Nephron progenitor cell (in vitro differentiated cells): ENCODE results near the gene ZNF117.
A peak's percentile ranks its signal among the peaks of the same experiment; 100 is the strongest.
"Not testable (repeated sequence)": the region's sequence is repeated elsewhere in the genome, so short reads cannot be mapped to it uniquely, and the experiment has no call there.

Experiments used
- DNase-seq: peaks from one replicate; pipeline ENCODE4 v3.0.0; 2021
- H3K27ac Mint-ChIP-seq: 2 replicates; pipeline ENCODE4 v1.8.0; 2021; ENCODE audit warnings: mild to moderate bottlenecking, moderate library complexity, mixed read lengths
- H3K27me3 Mint-ChIP-seq: 2 replicates; pipeline ENCODE4 v1.8.0; 2021; ENCODE audit warnings: mild to moderate bottlenecking, low read depth, mixed read lengths; ENCODE audit not compliant: poor library complexity
- H3K36me3 Mint-ChIP-seq: 2 replicates; pipeline ENCODE4 v1.8.0; 2021; ENCODE audit warnings: low read depth, mixed read lengths
- H3K4me1 Mint-ChIP-seq: 2 replicates; pipeline ENCODE4 v1.8.0; 2021; ENCODE audit warnings: mixed read lengths
- H3K4me3 Mint-ChIP-seq: 2 replicates; pipeline ENCODE4 v1.8.0; 2021; ENCODE audit warnings: mild to moderate bottlenecking, moderate library complexity, mixed read lengths
- H3K9me3 Mint-ChIP-seq: 2 replicates; pipeline ENCODE4 v1.8.0; 2021; ENCODE audit warnings: mild to moderate bottlenecking, moderate library complexity, mixed read lengths
- CTCF ChIP-seq: fragments of 200-600 bp; sonication (generic); IDR thresholded peaks from 2 replicates; pipeline ENCODE4 v1.5.0; 2021; ENCODE audit warnings: antibody characterized with exemption

Gene ZNF117

GRCh38 chr7:64990936-64991335 is at the start of gene ZNF117:
ZNF117 (minus strand) TSS chr7:64991036.
- Mint-ChIP-seq H3K4me1 (no peaks in the 10 kb centered on the region), H3K27me3 (peaks cover 5% of the 10 kb centered on the region), H3K36me3 (peaks cover 100% of the 10 kb centered on the region), H3K27ac (no peak within 1 kb of the TSS), H3K9me3 (peaks cover 100% of the 10 kb centered on the region), H3K4me3 (no peak within 1 kb of the TSS)
- DNase-seq = no peak
- TF ChIP-seq CTCF = no peak

GRCh38 chr7:65038767-65039166 is 47.9 kb upstream of the ZNF117 start:
- peak; percentile 62 for DNase-seq
- H3K36me3 Mint-ChIP-seq, H3K9me3 Mint-ChIP-seq, H3K27me3 Mint-ChIP-seq: not testable (repeated sequence)
- H3K27ac Mint-ChIP-seq = peak overlapping the region; percentile 82
- peaks cover 15% of the 10 kb centered on the region for H3K4me1 Mint-ChIP-seq
- peak overlapping the region; percentile 94 for H3K4me3 Mint-ChIP-seq

GRCh38 chr7:65037740-65038688 is 47.2 kb upstream of the ZNF117 start:
- H3K27ac Mint-ChIP-seq = no peak overlapping the region
- H3K27me3 Mint-ChIP-seq = no peaks in the 10 kb centered on the region
- TF ChIP-seq CTCF = peak; percentile 23
- H3K4me3 Mint-ChIP-seq = peak overlapping the region; percentile 72
- peak; percentile 93 for DNase-seq
- peaks cover 15% of the 10 kb centered on the region for H3K4me1 Mint-ChIP-seq
- peaks cover 7% of the 10 kb centered on the region for H3K9me3 Mint-ChIP-seq
- no peaks in the 10 kb centered on the region for H3K36me3 Mint-ChIP-seq

GRCh38 chr7:65036526-65036925 is 45.7 kb upstream of the ZNF117 start:
- H3K9me3 Mint-ChIP-seq = peaks cover 14% of the 10 kb centered on the region
- H3K27ac Mint-ChIP-seq, DNase-seq, H3K36me3 Mint-ChIP-seq, H3K27me3 Mint-ChIP-seq, H3K4me3 Mint-ChIP-seq: not testable (repeated sequence)
- peaks cover 15% of the 10 kb centered on the region for H3K4me1 Mint-ChIP-seq

- H3K36me3 Mint-ChIP-seq, H3K27me3 Mint-ChIP-seq, H3K4me3 Mint-ChIP-seq, H3K27ac Mint-ChIP-seq, DNase-seq: not testable (repeated sequence)
- Mint-ChIP-seq H3K4me1 (peaks cover 15% of the 10 kb centered on the region), H3K9me3 (peaks cover 14% of the 10 kb centered on the region)
Observed at GRCh38 chr7:65035469-65035868, 44.6 kb upstream of the ZNF117 start.

- not testable (repeated sequence) for H3K27me3 Mint-ChIP-seq, H3K4me1 Mint-ChIP-seq, DNase-seq, H3K27ac Mint-ChIP-seq, H3K36me3 Mint-ChIP-seq, H3K4me3 Mint-ChIP-seq
- H3K9me3 Mint-ChIP-seq = peaks cover 17% of the 10 kb centered on the region
Observed at GRCh38 chr7:65034120-65034782, 43.4 kb upstream of the ZNF117 start.

- not testable (repeated sequence) for H3K4me3 Mint-ChIP-seq, H3K4me1 Mint-ChIP-seq, DNase-seq, H3K27ac Mint-ChIP-seq, H3K27me3 Mint-ChIP-seq, H3K36me3 Mint-ChIP-seq
- H3K9me3 Mint-ChIP-seq = peaks cover 17% of the 10 kb centered on the region
Observed at GRCh38 chr7:65033391-65033790, 42.6 kb upstream of the ZNF117 start.

GRCh38 chr7:65025023-65025422 is 34.2 kb upstream of the ZNF117 start:
- not testable (repeated sequence) for H3K27ac Mint-ChIP-seq, H3K4me1 Mint-ChIP-seq, H3K36me3 Mint-ChIP-seq, DNase-seq, H3K27me3 Mint-ChIP-seq, H3K4me3 Mint-ChIP-seq
- peaks cover 17% of the 10 kb centered on the region for H3K9me3 Mint-ChIP-seq

GRCh38 chr7:65020978-65021377 is 30.1 kb upstream of the ZNF117 start:
- H3K36me3 Mint-ChIP-seq, H3K4me1 Mint-ChIP-seq, H3K27me3 Mint-ChIP-seq, H3K4me3 Mint-ChIP-seq, H3K27ac Mint-ChIP-seq, DNase-seq: not testable (repeated sequence)
- H3K9me3 Mint-ChIP-seq = peaks cover 10% of the 10 kb centered on the region

- H3K9me3 Mint-ChIP-seq = peaks cover 21% of the 10 kb centered on the region
- DNase-seq, H3K4me3 Mint-ChIP-seq, H3K27me3 Mint-ChIP-seq, H3K27ac Mint-ChIP-seq: not testable (repeated sequence)
- peaks cover 19% of the 10 kb centered on the region for H3K4me1 Mint-ChIP-seq
- H3K36me3 Mint-ChIP-seq = peaks cover 18% of the 10 kb centered on the region
Observed at GRCh38 chr7:65009881-65010280, 19.0 kb upstream of the ZNF117 start.

- H3K4me1 Mint-ChIP-seq = peaks cover 19% of the 10 kb centered on the region
- H3K36me3 Mint-ChIP-seq = peaks cover 23% of the 10 kb centered on the region
- DNase-seq, H3K27me3 Mint-ChIP-seq, H3K27ac Mint-ChIP-seq, H3K4me3 Mint-ChIP-seq: not testable (repeated sequence)
- H3K9me3 Mint-ChIP-seq = peaks cover 26% of the 10 kb centered on the region
Observed at GRCh38 chr7:65009394-65009793, 18.6 kb upstream of the ZNF117 start.

GRCh38 chr7:65007036-65007435 is 16.2 kb upstream of the ZNF117 start:
- Mint-ChIP-seq H3K36me3 (peaks cover 47% of the 10 kb centered on the region), H3K4me3 (peak overlapping the region; percentile 98), H3K4me1 (peaks cover 19% of the 10 kb centered on the region), H3K9me3 (peaks cover 49% of the 10 kb centered on the region)
- not testable (repeated sequence) for DNase-seq, H3K27ac Mint-ChIP-seq, H3K27me3 Mint-ChIP-seq
